ENCODE measurements around the gene ST6GALNAC4. TPM values are rescaled to one million over a fixed set of nuclear protein-coding genes. Genes with fewer than 3 reads are reported as not detected.

Gene ST6GALNAC4
- total and polyA plus RNA-seq, 10 of the 15 experiments (the other 5 are each of a cell fraction or from before 2014, with no cell fraction given), result 4.2 to 63.2 (median 35.2) TPM

- no peak for TF ChIP-seq CREM (IDR thresholded peaks at IDR 0.05; ENCODE audit: low read depth)
- peak in 1 of 2 experiments; percentile 68; a peak in 3 of 4 replicates for TF ChIP-seq BHLHE40 (IDR thresholded peaks at IDR 0.05; ENCODE audit: borderline replicate concordance in 1 of 2, low read depth in 2 of 2, low read length in 1 of 2)
- no peak for TF ChIP-seq TBL1XR1 (IDR thresholded peaks at IDR 0.05; ENCODE audit: low read depth, low read length)
- no peak for TF ChIP-seq SMC3 (IDR thresholded peaks at IDR 0.05; ENCODE audit: borderline replicate concordance, low read length)
- peak in 1 of 2 experiments; percentile 92; a peak in 2 of 3 replicates for TF ChIP-seq EGR1 (IDR thresholded peaks at IDR 0.05; ENCODE audit: borderline replicate concordance in 1 of 2, low read depth in 2 of 2, low read length in 2 of 2)
- TF ChIP-seq ZNF687 (IDR thresholded peaks at IDR 0.05), result peak; percentile 26; the same call in 1 of the 2 replicates
- no peak for TF ChIP-seq PBX3 (IDR thresholded peaks at IDR 0.05; ENCODE audit: insufficient replicate concordance, low read depth, low read length)
- TF ChIP-seq MYC (IDR thresholded peaks at IDR 0.05; ENCODE audit: insufficient read depth, insufficient read length, insufficient replicate concordance, low read length, severe bottlenecking), result no peak
- no peak for TF ChIP-seq CHD4 (IDR thresholded peaks at IDR 0.05)
- TF ChIP-seq POU2F2 (IDR thresholded peaks at IDR 0.05; ENCODE audit: borderline replicate concordance, low read depth, low read length), result peak; percentile 48; the same call in 1 of the 3 replicates
- no peak for TF ChIP-seq CBX5 (IDR thresholded peaks at IDR 0.05; ENCODE audit: low read depth)
- no peak for TF ChIP-seq SUPT20H (IDR thresholded peaks at IDR 0.05; ENCODE audit: borderline replicate concordance, control insufficient read depth, low read depth, low read length)
- no peak for TF ChIP-seq CBFB (IDR thresholded peaks at IDR 0.05; ENCODE audit: low read depth)
- TF ChIP-seq ZNF622 (IDR thresholded peaks at IDR 0.05), result no peak
- TF ChIP-seq WRNIP1 (IDR thresholded peaks at IDR 0.05; ENCODE audit: borderline replicate concordance, low read depth, low read length), result no peak
- no peak for TF ChIP-seq CHD1 (IDR thresholded peaks at IDR 0.05; ENCODE audit: low read depth, low read length)
- TF ChIP-seq NR2C1 (IDR thresholded peaks at IDR 0.05), result peak; percentile 76
- 0 out of 2 replicates have a peak, but pooled peaks have one; percentile 42 for TF ChIP-seq DPF2 (IDR thresholded peaks at IDR 0.05)
- no peak for TF ChIP-seq RFX5 (IDR thresholded peaks at IDR 0.05; ENCODE audit: low read depth, low read length)
- TF ChIP-seq ZNF592 (IDR thresholded peaks at IDR 0.05), result no peak
- 0 out of 2 replicates have a peak, but pooled peaks have one; percentile 14 for TF ChIP-seq EED (IDR thresholded peaks at IDR 0.05; ENCODE audit: low read depth)
Observed at GRCh38 chr9:127899128-127899943, 17.5 kb downstream of the ST6GALNAC4 start, which contains the start of gene ST6GALNAC6 (continued).
